Spleen (tissue), 11 donors: ENCODE results near the gene RIMS3. TPM values are rescaled to one million over a fixed set of nuclear protein-coding genes. Genes with fewer than 3 reads are reported as not detected.

Experiments used
- DNase-seq: peaks from one replicate; pipeline ENCODE4 v3.0.0-alpha.2; 2020
- H3K27ac ChIP-seq, 8 donors: fragments of 200-600 bp; sonication (generic) in 7 of 8; 1 replicate in 4 of 8; 2 replicates in 4 of 8; pipeline versions ENCODE4 v1.5.0 to v1.8.0; 2016 to 2021; ENCODE audit warnings: inconsistent platforms in 4 of 8, mild to moderate bottlenecking in 4 of 8, moderate library complexity in 1 of 8
- H3K27me3 ChIP-seq, 7 donors: fragments of 200-600 bp; sonication (generic) in 6 of 7; replicated peaks in 1 of 7; 1 replicate in 4 of 7; 2 replicates in 3 of 7; pipeline versions ENCODE4 v1.5.0 to v1.8.0; 2016 to 2021; ENCODE audit warnings: inconsistent platforms in 3 of 7, mild to moderate bottlenecking in 1 of 7
- H3K36me3 ChIP-seq, 6 donors: fragments of 200-600 bp; sonication (generic) in 5 of 6; 1 replicate in 4 of 6; 2 replicates in 2 of 6; pipeline versions ENCODE4 v1.5.0 to v1.8.0; 2016 to 2021; ENCODE audit warnings: inconsistent platforms in 2 of 6
- H3K4me1 ChIP-seq, 6 donors: fragments of 200-600 bp; sonication (generic) in 5 of 6; 1 replicate in 3 of 6; 2 replicates in 3 of 6; pipeline versions ENCODE4 v1.5.0 to v1.8.0; 2016 to 2021; ENCODE audit warnings: inconsistent platforms in 3 of 6
- H3K4me3 ChIP-seq, 8 donors: fragments of 200-600 bp; sonication (generic) in 7 of 8; 1 replicate in 4 of 8; 2 replicates in 4 of 8; pipeline versions ENCODE4 v1.5.0 to v1.8.0; 2016 to 2021; ENCODE audit warnings: inconsistent platforms in 4 of 8, mild to moderate bottlenecking in 4 of 8, moderate library complexity in 2 of 8
- H3K9me3 ChIP-seq, 8 donors: fragments of 200-600 bp; sonication (generic) in 7 of 8; 1 replicate in 4 of 8; 2 replicates in 4 of 8; pipeline versions ENCODE4 v1.5.0 to v1.8.0; 2016 to 2021; ENCODE audit warnings: inconsistent platforms in 4 of 8
- CTCF ChIP-seq, 11 experiments: fragments of 200-600 bp in 7 of 11; fragments of 450-650 bp in 4 of 11; sonication (generic) in 4 of 11; IDR thresholded peaks in 8 of 11; conservative IDR thresholded peaks in 3 of 11; 1 replicate in 7 of 11; 2 replicates in 4 of 11; pipeline versions ENCODE4 v1.4.0 to v1.8.0; 2016 to 2021; ENCODE audit warnings: antibody characterized with exemption in 11 of 11, inconsistent platforms in 4 of 11, mild to moderate bottlenecking in 1 of 11
- POLR2A ChIP-seq, 3 donors: fragments of 450-650 bp; IDR thresholded peaks; one replicate each; pipeline ENCODE4 v1.5.1; 2017; ENCODE audit warnings: antibody characterized with exemption in 3 of 3, mild to moderate bottlenecking in 1 of 3
- POLR2AphosphoS5 ChIP-seq, 3 donors: sonication (generic); formaldehyde crosslinking; IDR thresholded peaks; one replicate each; pipeline ENCODE4 v1.5.1; 2017; ENCODE audit warnings: antibody characterized with exemption in 3 of 3
- WGBS, 5 donors: extraction: QIAGEN DNeasy Blood & Tissue Kit in 3 of 5; methylation state at CpG; one replicate each; pipeline versions ENCODE4 v1.1.5 to v1.1.7; 2013 to 2018; 5-methylcytosine and 5-hydroxymethylcytosine counted together
- intact Hi-C: fragments of 100-400 bp; cut with DNase I; formaldehyde crosslinking; loops from one replicate; pipeline ENCODE4 v1.15.0; 2023; ENCODE audit warnings: low total_unique reads
- polyA plus RNA-seq, 3 donors: library from polyadenylated mRNA; stranded (reverse); fragments of 200-250 nt; gene quantifications; one replicate each; pipeline ENCODE4 v1.2.1, GENCODE V29; 2013
- total RNA-seq, 7 donors: library from RNA; depleted of rRNA in 3 of 7; stranded (reverse); fragments of >200 nt in 3 of 7; fragmentation: NEBNext Ultra II Directional in 4 of 7; extraction: Animal tissue kit (Norgen Biotek cat#: 25700) in 4 of 7; gene quantifications; one replicate each; pipeline versions ENCODE4 v1.1.0 to v1.2.1, GENCODE V29; 2016 to 2021
- donor health status: healthy with polysubstance abuse.
- donor health status: DM: no; HTN: no; CAD: no; lungs with moderate emphysema.
- donor health status: DM: no; HTN: no; CAD: no.
- donor health status: Bipolar disorder and iron deficiency.
- donor health status: healthy.
- donor health status: DM: no; HTN: no; CAD: no.
- donor health status: DM: yes; HTN: yes; CAD: no.

RIMS3 gene
- total and polyA plus RNA-seq, 10 donors, result 0.30 to 6.9 (median 2.7) TPM

- Histone ChIP-seq H3K4me3 (peak within 1 kb of the TSS; percentile 63 to 77 (median 76)), H3K4me1 (peaks cover 42 to 71% (median 62%) of the 10 kb centered on the region in 6 donors), H3K27ac (peak within 1 kb of the TSS; percentile 97 to 100 (median 99)), H3K9me3 (no peaks in the 10 kb centered on the region), H3K36me3 (peaks cover 0 to 11% (median 4%) of the 10 kb centered on the region in 6 donors), H3K27me3 (no peaks in the 10 kb centered on the region)
- intact Hi-C loops, result no loop called here
- peak; percentile 97 for DNase-seq
- peak; percentile 25 to 88 (median 87) for TF ChIP-seq POLR2A (IDR thresholded peaks at IDR 0.05)
- TF ChIP-seq POLR2AphosphoS5 (IDR thresholded peaks at IDR 0.05), result peak; percentile 98 to 100 (median 98)
- peak in 5 of 11 experiments; percentile 9 to 59 (median 39) for TF ChIP-seq CTCF (IDR thresholded peaks at IDR 0.05 in 8 of 11, conservative IDR thresholded peaks at IDR 0.05 in 3 of 11)
- WGBS, 5 donors, result 0 to 1% (median 0%) methylated on average over 47 to 84 of the region's 84 CpGs
These were observed 26.3 kb upstream of the RIMS3 start, which contains the start of gene NFYC for GRCh38 chr1:40691538-40692428. Gene NFYC (plus strand): TSS chr1:40691704. CDS start chr1:40738844, 47,140 bp downstream.

GRCh38 chr1:40690771-40691537 lies 25.5 kb upstream of the RIMS3 start:
- Histone ChIP-seq H3K9me3 (no peaks in the 10 kb centered on the region), H3K27ac (peak overlapping the region; percentile 97 to 100 (median 99)), H3K36me3 (peaks cover 0 to 14% (median 6%) of the 10 kb centered on the region in 6 donors), H3K4me3 (peak overlapping the region; percentile 63 to 77 (median 76)), H3K27me3 (no peaks in the 10 kb centered on the region), H3K4me1 (peaks cover 34 to 62% (median 54%) of the 10 kb centered on the region in 6 donors)
- intact Hi-C loops, result no loop called here
- no peak for DNase-seq
- WGBS, 5 donors, result 19 to 24% (median 19%) methylated on average over 18 of the region's 18 CpGs
- no peak for TF ChIP-seq POLR2AphosphoS5 (IDR thresholded peaks at IDR 0.05)
- TF ChIP-seq POLR2A (IDR thresholded peaks at IDR 0.05), result no peak
- peak in 1 of 11 experiments; percentile 9 for TF ChIP-seq CTCF (IDR thresholded peaks at IDR 0.05 in 8 of 11, conservative IDR thresholded peaks at IDR 0.05 in 3 of 11)

GRCh38 chr1:40689737-40690136 lies 24.3 kb upstream of the RIMS3 start:
- Histone ChIP-seq H3K9me3 (no peaks in the 10 kb centered on the region), H3K4me3 (no peak overlapping the region), H3K27me3 (no peaks in the 10 kb centered on the region), H3K36me3 (peaks cover 0 to 21% (median 6%) of the 10 kb centered on the region in 6 donors), H3K27ac (peak overlapping the region in 1 of 8 donors; percentile 99), H3K4me1 (peaks cover 22 to 50% (median 42%) of the 10 kb centered on the region in 6 donors)
- intact Hi-C loops, result no loop called here
- TF ChIP-seq CTCF (IDR thresholded peaks at IDR 0.05 in 8 of 11, conservative IDR thresholded peaks at IDR 0.05 in 3 of 11), result no peak
- no peak for TF ChIP-seq POLR2A (IDR thresholded peaks at IDR 0.05)
- no peak for TF ChIP-seq POLR2AphosphoS5 (IDR thresholded peaks at IDR 0.05)
- no peak for DNase-seq
- WGBS, 5 donors, result 31 to 60% (median 36%) methylated on average over 1 of the region's 1 CpG
